Cardiac muscle cell (in vitro differentiated cells and primary cell): Measurements from ENCODE around the gene ANKRD36. TPM values are rescaled to one million over a fixed set of nuclear protein-coding genes. Genes with fewer than 3 reads are reported as not detected.
"Not testable (repeated sequence)": the region's sequence is repeated elsewhere in the genome, so short reads cannot be mapped to it uniquely, and the experiment has no call there.

Experiments
- DNase-seq, 2 donors: peaks; one replicate each; pipeline versions ENCODE4 v3.0.0 to v3.0.0-alpha.2; 2010 to 2017; ENCODE audit warnings: low read depth in 1 of 2, low spot score in 1 of 2
- H3K27ac ChIP-seq: fragments of 200-600 bp; sonication (generic); 2 replicates; pipeline ENCODE4 v1.5.1; 2016
- H3K27me3 ChIP-seq: fragments of 200-600 bp; sonication (generic); 2 replicates; pipeline ENCODE4 v1.6.0; 2016; ENCODE audit warnings: control low read depth
- H3K36me3 ChIP-seq: fragments of 200-600 bp; sonication (generic); 2 replicates; pipeline ENCODE4 v1.5.1; 2016; ENCODE audit warnings: control low read depth
- H3K4me1 ChIP-seq: fragments of 200-600 bp; sonication (generic); 2 replicates; pipeline ENCODE4 v1.8.1; 2017; ENCODE audit warnings: low read depth, mild to moderate bottlenecking, mixed run types
- H3K4me3 ChIP-seq: fragments of 200-600 bp; sonication (generic); 2 replicates; pipeline ENCODE4 v1.5.1; 2016; ENCODE audit warnings: mild to moderate bottlenecking
- H3K9me3 ChIP-seq: fragments of 200-600 bp; sonication (generic); 2 replicates; pipeline ENCODE4 v1.5.1; 2017; ENCODE audit warnings: low read depth, mild to moderate bottlenecking, control low read depth
- polyA plus RNA-seq: library from polyadenylated mRNA; unstranded; fragments of >200 nt; fragmentation: Nextera tagmentation; extraction: Ambion mirVana; gene quantifications from 2 replicates; pipeline ENCODE4 v1.2.1, GENCODE V29; 2016
- total RNA-seq: library from RNA; depleted of rRNA; stranded (reverse); fragments of >200 nt; gene quantifications from 2 replicates; pipeline ENCODE4 v1.2.3, GENCODE V29; 2016

The ANKRD36 gene
- total and polyA plus RNA-seq, 2 experiments from 2014 or later, result 29.6 to 72.7 TPM

GRCh38 chr2:97293687-97294086 is 180.7 kb downstream of the ANKRD36 start:
- not testable (repeated sequence) for H3K27me3 ChIP-seq, H3K36me3 ChIP-seq, H3K27ac ChIP-seq, H3K4me3 ChIP-seq, H3K9me3 ChIP-seq, DNase-seq, H3K4me1 ChIP-seq

Other genes starting within 250 kb of the ANKRD36 start
- 45.7 and 53.6 TPM in 2 replicates for gene SEMA4C, start 243.1 kb upstream of the ANKRD36 start, total RNA-seq
- gene SEMA4C, start 243.1 kb upstream of the ANKRD36 start, polyA plus RNA-seq, result 27.9 and 31.1 TPM in 2 replicates
- 1.3 and 1.4 TPM in 2 replicates for gene FAM178B, start 126.6 kb upstream of the ANKRD36 start, total RNA-seq
- gene FAM178B, start 126.6 kb upstream of the ANKRD36 start, polyA plus RNA-seq, result 0.87 and 4.0 TPM in 2 replicates
- 43.7 and 45.2 TPM in 2 replicates for gene FAHD2B, start 18.3 kb upstream of the ANKRD36 start, total RNA-seq
- gene FAHD2B, start 18.3 kb upstream of the ANKRD36 start, polyA plus RNA-seq, result 64.2 and 97.1 TPM in 2 replicates